Astrocyte of the hippocampus (primary cell): ENCODE measurements around the gene IFNA2.
A peak's percentile ranks its signal among the peaks of the same experiment; 100 is the strongest.
"Not testable (repeated sequence)": the region's sequence is repeated elsewhere in the genome, so short reads cannot be mapped to it uniquely, and the experiment has no call there.

Experiments used
- DNase-seq: peaks from one replicate; pipeline ENCODE4 v3.0.0; 2011; ENCODE audit warnings: low read depth, low spot score

Gene IFNA2

GRCh38 chr9:21381448-21382339 lies 3.5 kb downstream of the IFNA2 start:
- DNase-seq = no peak

- not testable (repeated sequence) for DNase-seq
These were observed 13.7 kb downstream of the IFNA2 start for GRCh38 chr9:21371467-21371866.

- no peak for DNase-seq
These were observed 17.2 kb downstream of the IFNA2 start, which contains the start of gene IFNA13 for GRCh38 chr9:21367957-21368356. IFNA13 (minus strand) TSS chr9:21368057; CDS start chr9:21368010, 47 bp downstream.

GRCh38 chr9:21367169-21367568 lies 18.0 kb downstream of the IFNA2 start:
- not testable (repeated sequence) for DNase-seq

- DNase-seq = no peak
These were observed 22.9 kb downstream of the IFNA2 start for GRCh38 chr9:21362287-21362686.

GRCh38 chr9:21357479-21358460 lies 27.4 kb downstream of the IFNA2 start:
- peak; percentile 2 for DNase-seq

- DNase-seq = no peak
These were observed 34.4 kb downstream of the IFNA2 start, which contains the start of gene IFNA6 for GRCh38 chr9:21350787-21351186. IFNA6 (minus strand) TSS chr9:21350887; CDS start chr9:21350887, 0 bp downstream.

- no peak for DNase-seq
These were observed 36.7 kb downstream of the IFNA2 start for GRCh38 chr9:21348430-21348970.

GRCh38 chr9:21340735-21341134 lies 44.5 kb downstream of the IFNA2 start:
- DNase-seq = no peak

- no peak for DNase-seq
These were observed 48.7 kb downstream of the IFNA2 start for GRCh38 chr9:21336457-21336856.

GRCh38 chr9:21334701-21335632 lies 50.2 kb downstream of the IFNA2 start, which contains the start of gene KLHL9:
KLHL9 (minus strand) TSS chr9:21335404; CDS start chr9:21334859, 545 bp downstream.
- DNase-seq = peak; percentile 97
